Right lobe of liver (tissue), 4 donors: ENCODE results near the gene GH2.

Experiments used
- POLR2A ChIP-seq: fragments of 450-650 bp; IDR thresholded peaks from one replicate; pipeline ENCODE4 v1.6.1; 2017; ENCODE audit warnings: antibody characterized with exemption, mild to moderate bottlenecking
- TF ChIP-seq, protein P1 (sequence below), 4 donors: fragments of 200-600 bp in 3 of 4; fragments of 450-650 bp in 1 of 4; IDR thresholded peaks; one replicate each; pipeline versions ENCODE4 v1.5.1 to v1.8.0; 2016 to 2022; ENCODE audit warnings: antibody characterized with exemption in 4 of 4, mild to moderate bottlenecking in 2 of 4
- donor health status: DM: no; HTN: no; CAD: no.
- donor health status: DM: no; HTN: no; CAD: no.
- donor health status: DM: no; HTN: yes; CAD: no.

- TF ChIP-seq, protein P1, sequence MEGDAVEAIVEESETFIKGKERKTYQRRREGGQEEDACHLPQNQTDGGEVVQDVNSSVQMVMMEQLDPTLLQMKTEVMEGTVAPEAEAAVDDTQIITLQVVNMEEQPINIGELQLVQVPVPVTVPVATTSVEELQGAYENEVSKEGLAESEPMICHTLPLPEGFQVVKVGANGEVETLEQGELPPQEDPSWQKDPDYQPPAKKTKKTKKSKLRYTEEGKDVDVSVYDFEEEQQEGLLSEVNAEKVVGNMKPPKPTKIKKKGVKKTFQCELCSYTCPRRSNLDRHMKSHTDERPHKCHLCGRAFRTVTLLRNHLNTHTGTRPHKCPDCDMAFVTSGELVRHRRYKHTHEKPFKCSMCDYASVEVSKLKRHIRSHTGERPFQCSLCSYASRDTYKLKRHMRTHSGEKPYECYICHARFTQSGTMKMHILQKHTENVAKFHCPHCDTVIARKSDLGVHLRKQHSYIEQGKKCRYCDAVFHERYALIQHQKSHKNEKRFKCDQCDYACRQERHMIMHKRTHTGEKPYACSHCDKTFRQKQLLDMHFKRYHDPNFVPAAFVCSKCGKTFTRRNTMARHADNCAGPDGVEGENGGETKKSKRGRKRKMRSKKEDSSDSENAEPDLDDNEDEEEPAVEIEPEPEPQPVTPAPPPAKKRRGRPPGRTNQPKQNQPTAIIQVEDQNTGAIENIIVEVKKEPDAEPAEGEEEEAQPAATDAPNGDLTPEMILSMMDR (IDR thresholded peaks at IDR 0.05), result no peak
- TF ChIP-seq POLR2A, result no peak
Measured at GRCh38 chr17:63850401-63850800, 31.3 kb downstream of the GH2 start.
